Femur (tissue), 1 donor: Measurements from ENCODE around the gene COMMD10.
"Not testable (repeated sequence)": the region's sequence is repeated elsewhere in the genome, so short reads cannot be mapped to it uniquely, and the experiment has no call there.

ENCODE experiments used
- DNase-seq: peaks from one replicate; pipeline ENCODE4 v3.0.0-alpha.2; 2017

Gene COMMD10

GRCh38 chr5:116098998-116099397 lies 14.2 kb downstream of the COMMD10 start:
- DNase-seq, result no peak

- DNase-seq, result not testable (repeated sequence)
Observed at GRCh38 chr5:116104941-116105340, 20.1 kb downstream of the COMMD10 start.

- DNase-seq, result no peak
Observed at GRCh38 chr5:116115163-116115562, 30.3 kb downstream of the COMMD10 start.

- no peak for DNase-seq
Observed at GRCh38 chr5:116130471-116130870, 45.6 kb downstream of the COMMD10 start.

GRCh38 chr5:116130976-116131375 lies 46.2 kb downstream of the COMMD10 start:
- no peak for DNase-seq

GRCh38 chr5:116133281-116133680 lies 48.5 kb downstream of the COMMD10 start:
- no peak for DNase-seq

GRCh38 chr5:116135344-116135743 lies 50.5 kb downstream of the COMMD10 start:
- DNase-seq, result no peak

GRCh38 chr5:116137544-116138378 lies 52.9 kb downstream of the COMMD10 start:
- no peak for DNase-seq

GRCh38 chr5:116142495-116142894 lies 57.7 kb downstream of the COMMD10 start:
- DNase-seq, result no peak

GRCh38 chr5:116144103-116144502 lies 59.3 kb downstream of the COMMD10 start:
- no peak for DNase-seq

- DNase-seq, result no peak
Observed at GRCh38 chr5:116144991-116145390, 60.2 kb downstream of the COMMD10 start.

GRCh38 chr5:116145416-116145815 lies 60.6 kb downstream of the COMMD10 start:
- no peak for DNase-seq

- DNase-seq, result no peak
Observed at GRCh38 chr5:116152169-116152568, 67.3 kb downstream of the COMMD10 start.

GRCh38 chr5:116153687-116154174 lies 68.9 kb downstream of the COMMD10 start:
- no peak for DNase-seq

GRCh38 chr5:116154252-116154651 lies 69.4 kb downstream of the COMMD10 start:
- DNase-seq, result no peak

- DNase-seq, result no peak
Observed at GRCh38 chr5:116154931-116155330, 70.1 kb downstream of the COMMD10 start.

- no peak for DNase-seq
Observed at GRCh38 chr5:116157902-116158301, 73.1 kb downstream of the COMMD10 start.

- no peak for DNase-seq
Observed at GRCh38 chr5:116159006-116159405, 74.2 kb downstream of the COMMD10 start.

GRCh38 chr5:116174111-116174510 lies 89.3 kb downstream of the COMMD10 start:
- no peak for DNase-seq

- DNase-seq, result no peak
Observed at GRCh38 chr5:116176121-116176520, 91.3 kb downstream of the COMMD10 start.

- DNase-seq, result no peak
Observed at GRCh38 chr5:116178925-116179324, 94.1 kb downstream of the COMMD10 start.

GRCh38 chr5:116209166-116209565 lies 124.3 kb downstream of the COMMD10 start:
- no peak for DNase-seq

- no peak for DNase-seq
Observed at GRCh38 chr5:116212225-116212624, 127.4 kb downstream of the COMMD10 start.

- no peak for DNase-seq
Observed at GRCh38 chr5:116216246-116216645, 131.4 kb downstream of the COMMD10 start.
